ENCODE results near the gene MAP1A.

DNA sequence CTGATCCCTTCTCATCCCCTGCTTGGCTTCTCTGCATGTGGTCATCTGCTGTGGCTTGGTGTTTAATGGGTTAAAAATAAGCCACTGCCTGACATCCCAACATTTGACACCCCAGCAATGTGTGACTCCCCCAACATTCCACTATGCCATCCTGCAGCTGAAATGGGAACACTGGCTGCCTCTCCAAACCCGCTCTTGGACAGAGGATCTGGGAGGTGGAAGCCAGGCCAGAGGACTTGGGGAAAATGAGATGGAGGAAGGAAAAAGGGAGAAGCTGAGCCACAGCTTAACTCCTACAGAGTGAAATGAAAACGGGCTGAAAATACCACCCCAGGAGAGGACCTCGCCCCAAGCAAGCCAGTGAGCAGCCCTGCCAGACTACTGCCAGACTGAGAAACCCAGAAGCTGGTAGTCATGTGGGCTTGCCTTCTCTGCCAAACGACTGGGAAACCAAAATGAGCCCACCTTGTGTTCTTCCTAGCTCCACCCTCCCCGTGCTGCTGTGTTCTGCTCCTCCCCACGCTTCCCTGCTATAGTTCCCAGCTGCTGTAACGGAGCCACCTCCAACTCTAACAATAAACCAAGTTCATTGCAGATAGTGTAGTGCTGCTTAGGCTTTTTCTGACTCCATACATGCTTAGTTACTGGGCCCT, 13.7 kb downstream of the MAP1A start:
- TF ChIP-seq MYC (IDR thresholded peaks at IDR 0.05; ENCODE audit: low read depth, low read length) (no peak), EZH2 (IDR thresholded peaks at IDR 0.05; ENCODE audit: borderline replicate concordance, low read depth, low read length, severe bottlenecking) (no peak), POLR2A (IDR thresholded peaks at IDR 0.05; ENCODE audit: low read depth, low read length) (no peak), POLR2AphosphoS5 (IDR thresholded peaks at IDR 0.05; ENCODE audit: insufficient read depth, low read depth, low read length) (no peak), FOS (IDR thresholded peaks at IDR 0.05; ENCODE audit: borderline replicate concordance, insufficient read depth, low read length) (no peak), JUN (IDR thresholded peaks at IDR 0.05; ENCODE audit: borderline replicate concordance, insufficient read depth, insufficient read length, low read depth) (no peak), GATA2 (IDR thresholded peaks at IDR 0.05; ENCODE audit: insufficient read depth, insufficient read length, low read depth, low read length) (no peak)
- TF ChIP-seq, protein P1, sequence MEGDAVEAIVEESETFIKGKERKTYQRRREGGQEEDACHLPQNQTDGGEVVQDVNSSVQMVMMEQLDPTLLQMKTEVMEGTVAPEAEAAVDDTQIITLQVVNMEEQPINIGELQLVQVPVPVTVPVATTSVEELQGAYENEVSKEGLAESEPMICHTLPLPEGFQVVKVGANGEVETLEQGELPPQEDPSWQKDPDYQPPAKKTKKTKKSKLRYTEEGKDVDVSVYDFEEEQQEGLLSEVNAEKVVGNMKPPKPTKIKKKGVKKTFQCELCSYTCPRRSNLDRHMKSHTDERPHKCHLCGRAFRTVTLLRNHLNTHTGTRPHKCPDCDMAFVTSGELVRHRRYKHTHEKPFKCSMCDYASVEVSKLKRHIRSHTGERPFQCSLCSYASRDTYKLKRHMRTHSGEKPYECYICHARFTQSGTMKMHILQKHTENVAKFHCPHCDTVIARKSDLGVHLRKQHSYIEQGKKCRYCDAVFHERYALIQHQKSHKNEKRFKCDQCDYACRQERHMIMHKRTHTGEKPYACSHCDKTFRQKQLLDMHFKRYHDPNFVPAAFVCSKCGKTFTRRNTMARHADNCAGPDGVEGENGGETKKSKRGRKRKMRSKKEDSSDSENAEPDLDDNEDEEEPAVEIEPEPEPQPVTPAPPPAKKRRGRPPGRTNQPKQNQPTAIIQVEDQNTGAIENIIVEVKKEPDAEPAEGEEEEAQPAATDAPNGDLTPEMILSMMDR (IDR thresholded peaks at IDR 0.05; ENCODE audit: extremely low read depth in 1 of 2, insufficient read depth in 1 of 2, low read depth in 1 of 2, low read length in 2 of 2) = no peak
- TF ChIP-seq, protein P2, sequence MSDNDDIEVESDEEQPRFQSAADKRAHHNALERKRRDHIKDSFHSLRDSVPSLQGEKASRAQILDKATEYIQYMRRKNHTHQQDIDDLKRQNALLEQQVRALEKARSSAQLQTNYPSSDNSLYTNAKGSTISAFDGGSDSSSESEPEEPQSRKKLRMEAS (IDR thresholded peaks at IDR 0.05; ENCODE audit: insufficient read depth, insufficient read length) = no peak

Measured in endothelial cell of umbilical vein (primary cell).